Heart left ventricle (tissue), 16 donors: ENCODE results near the gene AKAP6. TPM values are rescaled to one million over a fixed set of nuclear protein-coding genes. Genes with fewer than 3 reads are reported as not detected.

Experiments
- ATAC-seq, 4 donors: fragments of 200-7000 bp; cut with Tn5 transposase; one replicate each; pipeline ENCODE4 v1.9.1; 2020 to 2022; ENCODE audit warnings: moderate library complexity in 4 of 4, mild to moderate bottlenecking in 3 of 4, moderate number of reproducible peaks in 1 of 4
- DNase-seq, 5 donors: peaks; one replicate each; pipeline ENCODE4 v3.0.0-alpha.2; 2020
- H3K27ac ChIP-seq, 12 donors: fragments of 200-600 bp; sonication (generic) in 4 of 12; one replicate each; pipeline versions ENCODE4 v1.5.0 to v1.8.0; 2016 to 2022; ENCODE audit warnings: mild to moderate bottlenecking in 2 of 12
- H3K27me3 ChIP-seq, 9 donors: fragments of 200-600 bp; sonication (generic) in 2 of 9; one replicate each; pipeline versions ENCODE4 v1.5.1 to v1.8.0; 2016 to 2022; ENCODE audit warnings: mild to moderate bottlenecking in 3 of 9
- H3K36me3 ChIP-seq, 9 donors: fragments of 200-600 bp; sonication (generic) in 2 of 9; one replicate each; pipeline versions ENCODE4 v1.5.0 to v1.8.0; 2018 to 2022; ENCODE audit warnings: mild to moderate bottlenecking in 2 of 9
- H3K4me1 ChIP-seq, 12 donors: fragments of 200-600 bp; sonication (generic) in 4 of 12; one replicate each; pipeline versions ENCODE4 v1.5.0 to v1.8.0; 2016 to 2022; ENCODE audit warnings: mild to moderate bottlenecking in 3 of 12
- H3K4me3 ChIP-seq, 12 donors: fragments of 200-600 bp; sonication (generic) in 4 of 12; one replicate each; pipeline versions ENCODE4 v1.5.0 to v1.8.0; 2017 to 2022; ENCODE audit warnings: mild to moderate bottlenecking in 9 of 12, moderate library complexity in 4 of 12
- H3K9me3 ChIP-seq, 12 donors: fragments of 200-600 bp; sonication (generic) in 4 of 12; one replicate each; pipeline versions ENCODE4 v1.5.0 to v1.8.0; 2016 to 2022; ENCODE audit warnings: mild to moderate bottlenecking in 1 of 12
- CTCF ChIP-seq, 12 donors: fragments of 200-600 bp; sonication (generic) in 4 of 12; IDR thresholded peaks; one replicate each; pipeline versions ENCODE4 v1.5.0 to v1.8.0; 2018 to 2022; ENCODE audit warnings: antibody characterized with exemption in 12 of 12, mild to moderate bottlenecking in 5 of 12
- POLR2A ChIP-seq, 2 donors: fragments of 450-650 bp; IDR thresholded peaks; one replicate each; pipeline ENCODE4 v1.6.1; 2017; ENCODE audit warnings: antibody characterized with exemption in 2 of 2, mild to moderate bottlenecking in 2 of 2, moderate library complexity in 2 of 2
- WGBS, 4 donors: extraction: QIAGEN DNeasy Blood & Tissue Kit in 2 of 4; methylation state at CpG; one replicate each; pipeline versions ENCODE4 v1.1.5 to v1.1.7; 2013 to 2018; 5-methylcytosine and 5-hydroxymethylcytosine counted together
- intact Hi-C, 10 donors: fragments of 100-400 bp; cut with DNase I; formaldehyde crosslinking; loops; one replicate each; pipeline versions ENCODE4 v1.11.1 to v1.14.2; 2022
- polyA plus RNA-seq, 2 donors: library from polyadenylated mRNA; stranded (reverse); fragments of 200-250 nt; gene quantifications; one replicate each; pipeline ENCODE4 v1.2.3, GENCODE V29; 2013
- total RNA-seq, 9 donors: library from RNA; depleted of rRNA in 2 of 9; stranded (reverse); fragments of >200 nt in 2 of 9; fragmentation: NEBNext Ultra II Directional in 3 of 9; extraction: Animal tissue kit (Norgen Biotek cat#: 25700) in 3 of 9; gene quantifications; one replicate each; pipeline versions ENCODE4 v1.1.0 to v1.2.4, GENCODE V29; 2016 to 2023
- donor health status: ischemic (EF 13 %, LVEDD 7.1; RV severe dilation, severe dysfunction).
- donor health status: healthy with polysubstance abuse.
- donor health status: DM: no; HTN: yes; CAD: no.
- donor health status: DM: no; HTN: no; CAD: no.
- donor health status: ischemic (EF 25% LVEDD 6.9; RV normal size, moderate dysfunction).
- donor health status: ischemic (EF 25% LVEDD 5.7; RV mildly dilated, moderate dysfunction).
- donor health status: healthy.
- donor health status: DM: yes; HTN: yes; CAD: no.
- donor health status: ischemic (EF 35%, LVEDD 5.7; RV mildly dilated, moderate dysfunction).
- donor health status: nonischemic (EF 11% LVEDD 7.7; RV severe dilation, severe dysfunction).
- donor health status: DM: yes; HTN: yes; CAD: no.
- donor health status: PGD.
- donor health status: ischemic (EF 29% LVEDD 5.4; RV normal size, mild dysfunction).
- donor health status: nonischemic (EF 23%, LVEDD 6.1; RV moderate dilation, normal function).

The AKAP6 gene
- total and polyA plus RNA-seq, 11 donors: 20.4 to 303 (median 206) TPM

GRCh38 chr14:32761381-32761968 lies 432.4 kb downstream of the AKAP6 start:
- Histone ChIP-seq H3K27me3 (no peaks in the 10 kb centered on the region), H3K9me3 (no peaks in the 10 kb centered on the region), H3K27ac (no peak overlapping the region), H3K36me3 (peaks cover 0 to 13% (median 0%) of the 10 kb centered on the region in 9 donors), H3K4me3 (no peak overlapping the region), H3K4me1 (peaks cover 0 to 15% (median 0%) of the 10 kb centered on the region in 12 donors)
- WGBS, 4 donors: 47 to 66% (median 51%) methylated on average over 5 of the region's 5 CpGs
- DNase-seq (no peak), ATAC-seq (no peak)
- intact Hi-C loops: no loop called here
- no peak for TF ChIP-seq POLR2A (IDR thresholded peaks at IDR 0.05)
- no peak for TF ChIP-seq CTCF (IDR thresholded peaks at IDR 0.05)

- TF ChIP-seq POLR2A (IDR thresholded peaks at IDR 0.05): no peak
- no peak for TF ChIP-seq CTCF (IDR thresholded peaks at IDR 0.05)
Measured at GRCh38 chr14:32762886-32763285, 433.8 kb downstream of the AKAP6 start.

GRCh38 chr14:32763673-32764072 lies 434.6 kb downstream of the AKAP6 start:
- TF ChIP-seq POLR2A (IDR thresholded peaks at IDR 0.05): no peak
- no peak for TF ChIP-seq CTCF (IDR thresholded peaks at IDR 0.05)
- no peaks in the 10 kb centered on the region for H3K9me3 ChIP-seq
- H3K27ac ChIP-seq: no peak overlapping the region
- H3K27me3 ChIP-seq: no peaks in the 10 kb centered on the region
- DNase-seq (no peak), ATAC-seq (no peak)
- H3K36me3 ChIP-seq: peaks cover 0 to 17% (median 0%) of the 10 kb centered on the region in 9 donors
- intact Hi-C loops: no loop called here
- 76 to 88% (median 85%) methylated on average over 1 of the region's 1 CpG for WGBS, 4 donors
- no peak overlapping the region for H3K4me3 ChIP-seq
- peaks cover 0 to 14% (median 0%) of the 10 kb centered on the region in 12 donors for H3K4me1 ChIP-seq

More at GRCh38 chr14:32762886-32763285, 433.8 kb downstream of the AKAP6 start:
- peaks cover 0 to 14% (median 0%) of the 10 kb centered on the region in 12 donors for H3K4me1 ChIP-seq
- intact Hi-C loops: no loop called here
- no peak for DNase-seq
- no peak for ATAC-seq
- no peak overlapping the region for H3K4me3 ChIP-seq
- H3K27me3 ChIP-seq: no peaks in the 10 kb centered on the region
- H3K27ac ChIP-seq: no peak overlapping the region
- no peaks in the 10 kb centered on the region for H3K9me3 ChIP-seq
- 54 to 63% (median 57%) methylated on average over 2 of the region's 2 CpGs for WGBS, 4 donors
- H3K36me3 ChIP-seq: peaks cover 0 to 17% (median 0%) of the 10 kb centered on the region in 9 donors

- intact Hi-C loops: no loop called here
- Histone ChIP-seq H3K4me1 (peaks cover 0 to 14% (median 0%) of the 10 kb centered on the region in 12 donors), H3K9me3 (no peaks in the 10 kb centered on the region), H3K27me3 (no peaks in the 10 kb centered on the region), H3K4me3 (no peak overlapping the region), H3K27ac (no peak overlapping the region), H3K36me3 (peaks cover 0 to 17% (median 0%) of the 10 kb centered on the region in 9 donors)
- ATAC-seq (no peak), DNase-seq (no peak)
- no peak for TF ChIP-seq POLR2A (IDR thresholded peaks at IDR 0.05)
- no peak for TF ChIP-seq CTCF (IDR thresholded peaks at IDR 0.05)
Measured at GRCh38 chr14:32764131-32764530, 435.0 kb downstream of the AKAP6 start.
